WTC11 (cell line): Measurements from ENCODE around the gene MAPK11. TPM values are rescaled to one million over a fixed set of nuclear protein-coding genes. Genes with fewer than 3 reads are reported as not detected.

Source experiments
- ATAC-seq: fragments of 200-7000 bp; cut with Tn5 transposase; 2 replicates; pipeline ENCODE4 v1.10.0; 2021; ENCODE audit warnings: mild to moderate bottlenecking, moderate library complexity
- CTCF ChIA-PET: fragments of 300-600 bp; sonication (Branson Sonifier 250); formaldehyde crosslinking; loops from one replicate; lab custom pipeline; 2021; ENCODE audit warnings: antibody characterized with exemption; lab: Charles Lee
- POLR2A ChIA-PET: fragments of 350-600 bp; sonication (Branson Sonifier 250); formaldehyde crosslinking; loops from one replicate; lab custom pipeline; 2021; ENCODE audit warnings: antibody characterized with exemption; lab: Charles Lee
- DNase-seq: peaks from one replicate; pipeline ENCODE4 v3.0.0; 2021; ENCODE audit warnings: low spot score
- H3K27ac Mint-ChIP-seq: 2 replicates; pipeline ENCODE4 v1.8.0; 2021; ENCODE audit warnings: mixed read lengths
- H3K27me3 Mint-ChIP-seq: 2 replicates; pipeline ENCODE4 v1.8.0; 2021; ENCODE audit warnings: low read depth, mild to moderate bottlenecking, moderate library complexity, mixed read lengths
- H3K36me3 Mint-ChIP-seq: 2 replicates; pipeline ENCODE4 v1.8.0; 2021; ENCODE audit warnings: mixed read lengths
- H3K4me1 Mint-ChIP-seq: 2 replicates; pipeline ENCODE4 v1.8.0; 2022; ENCODE audit warnings: mixed read lengths
- H3K4me3 Mint-ChIP-seq: 2 replicates; pipeline ENCODE4 v1.8.0; 2021; ENCODE audit warnings: mild to moderate bottlenecking, moderate library complexity, mixed read lengths
- H3K9me3 Mint-ChIP-seq: 2 replicates; pipeline ENCODE4 v1.8.0; 2021; ENCODE audit warnings: mixed read lengths
- ARID4B ChIP-seq: sonication (generic); formaldehyde crosslinking; IDR thresholded peaks from 2 replicates; pipeline ENCODE4 v1.8.0; 2023; ENCODE audit warnings: missing genetic modification reagents, mild to moderate bottlenecking, borderline replicate concordance
- CREB1 ChIP-seq: sonication (generic); formaldehyde crosslinking; IDR thresholded peaks from 2 replicates; pipeline ENCODE4 v1.8.0; 2023; ENCODE audit warnings: mild to moderate bottlenecking, missing genetic modification reagents
- CREM ChIP-seq: sonication (generic); formaldehyde crosslinking; IDR thresholded peaks from 2 replicates; pipeline ENCODE4 v1.8.1; 2022; ENCODE audit warnings: mild to moderate bottlenecking, missing genetic modification reagents, moderate library complexity
- IRF1 ChIP-seq: sonication (generic); formaldehyde crosslinking; IDR thresholded peaks from 2 replicates; pipeline ENCODE4 v1.8.0; 2023; ENCODE audit warnings: missing genetic modification reagents
- JAZF1 ChIP-seq: fragments of 250-450 bp; sonication (Bioruptor Pico); IDR thresholded peaks from 2 replicates; pipeline ENCODE4 v1.9.0; 2021; ENCODE audit warnings: moderate library complexity, mild to moderate bottlenecking, inconsistent platforms
- NFATC4 ChIP-seq: fragments of 250-450 bp; sonication (Bioruptor Pico); IDR thresholded peaks from 2 replicates; pipeline ENCODE4 v1.9.0; 2021; ENCODE audit warnings: mild to moderate bottlenecking
- NR3C1 ChIP-seq: sonication (generic); formaldehyde crosslinking; conservative IDR thresholded peaks from 2 replicates; pipeline ENCODE4 v1.8.1; 2023; ENCODE audit warnings: low read depth, mild to moderate bottlenecking, missing genetic modification reagents
- OVOL2 ChIP-seq: fragments of 250-450 bp; sonication (Bioruptor Pico); IDR thresholded peaks from 2 replicates; pipeline ENCODE4 v1.9.0; 2021; ENCODE audit warnings: mild to moderate bottlenecking, borderline replicate concordance
- PRDM15 ChIP-seq: sonication (generic); formaldehyde crosslinking; IDR thresholded peaks from 2 replicates; pipeline ENCODE4 v1.8.0; 2022; ENCODE audit warnings: missing genetic modification reagents
- PRRX2 ChIP-seq: fragments of 250-450 bp; sonication (Bioruptor Pico); IDR thresholded peaks from 2 replicates; pipeline ENCODE4 v1.8.0; 2021; ENCODE audit warnings: mild to moderate bottlenecking
- RELA ChIP-seq: sonication (generic); formaldehyde crosslinking; IDR thresholded peaks from 2 replicates; pipeline ENCODE4 v1.8.1; 2022; ENCODE audit warnings: missing genetic modification reagents, mild to moderate bottlenecking, borderline replicate concordance
- ZBTB21 ChIP-seq: sonication (generic); formaldehyde crosslinking; IDR thresholded peaks from 2 replicates; pipeline ENCODE4 v1.8.1; 2023; ENCODE audit warnings: mild to moderate bottlenecking, missing genetic modification reagents, borderline replicate concordance
- ZBTB43 ChIP-seq: sonication (generic); formaldehyde crosslinking; IDR thresholded peaks from 2 replicates; pipeline ENCODE4 v1.8.1; 2023; ENCODE audit warnings: mild to moderate bottlenecking, missing genetic modification reagents
- ZNF396 ChIP-seq: fragments of 250-450 bp; sonication (Bioruptor Pico); IDR thresholded peaks from 2 replicates; pipeline ENCODE4 v1.8.0; 2021; ENCODE audit warnings: mild to moderate bottlenecking, moderate library complexity, borderline replicate concordance
- ZNF532 ChIP-seq: fragments of 250-450 bp; sonication (Bioruptor Pico); IDR thresholded peaks from 2 replicates; pipeline ENCODE4 v1.9.0; 2021; ENCODE audit warnings: mild to moderate bottlenecking, borderline replicate concordance
- total RNA-seq: library from RNA; stranded (reverse); gene quantifications from 3 replicates; pipeline ENCODE4 v1.2.3, GENCODE V29; 2021
- TF ChIP-seq, protein P1 (sequence below): fragments of 250-450 bp; sonication (Bioruptor Pico); IDR thresholded peaks from 2 replicates; pipeline ENCODE4 v1.9.0; 2021; ENCODE audit warnings: mild to moderate bottlenecking
- TF ChIP-seq, protein P2 (sequence below): sonication (generic); formaldehyde crosslinking; IDR thresholded peaks from 2 replicates; pipeline ENCODE4 v1.8.1; 2022; ENCODE audit warnings: mild to moderate bottlenecking, missing genetic modification reagents, moderate library complexity, borderline replicate concordance

MAPK11 gene
- total RNA-seq, 1 experiment from 2014 or later: 2.3 TPM

- Mint-ChIP-seq H3K4me3 (no peak overlapping the region), H3K9me3 (no peaks in the 10 kb centered on the region), H3K4me1 (peaks cover 7% of the 10 kb centered on the region), H3K27me3 (no peaks in the 10 kb centered on the region; the same call in 1 of the 2 replicates), H3K36me3 (no peaks in the 10 kb centered on the region), H3K27ac (peak overlapping the region; percentile 9; the same call in 1 of the 2 replicates)
- POLR2A ChIA-PET: no interaction called here
- no peak for ATAC-seq
- DNase-seq: no peak
- TF ChIP-seq, protein P1, sequence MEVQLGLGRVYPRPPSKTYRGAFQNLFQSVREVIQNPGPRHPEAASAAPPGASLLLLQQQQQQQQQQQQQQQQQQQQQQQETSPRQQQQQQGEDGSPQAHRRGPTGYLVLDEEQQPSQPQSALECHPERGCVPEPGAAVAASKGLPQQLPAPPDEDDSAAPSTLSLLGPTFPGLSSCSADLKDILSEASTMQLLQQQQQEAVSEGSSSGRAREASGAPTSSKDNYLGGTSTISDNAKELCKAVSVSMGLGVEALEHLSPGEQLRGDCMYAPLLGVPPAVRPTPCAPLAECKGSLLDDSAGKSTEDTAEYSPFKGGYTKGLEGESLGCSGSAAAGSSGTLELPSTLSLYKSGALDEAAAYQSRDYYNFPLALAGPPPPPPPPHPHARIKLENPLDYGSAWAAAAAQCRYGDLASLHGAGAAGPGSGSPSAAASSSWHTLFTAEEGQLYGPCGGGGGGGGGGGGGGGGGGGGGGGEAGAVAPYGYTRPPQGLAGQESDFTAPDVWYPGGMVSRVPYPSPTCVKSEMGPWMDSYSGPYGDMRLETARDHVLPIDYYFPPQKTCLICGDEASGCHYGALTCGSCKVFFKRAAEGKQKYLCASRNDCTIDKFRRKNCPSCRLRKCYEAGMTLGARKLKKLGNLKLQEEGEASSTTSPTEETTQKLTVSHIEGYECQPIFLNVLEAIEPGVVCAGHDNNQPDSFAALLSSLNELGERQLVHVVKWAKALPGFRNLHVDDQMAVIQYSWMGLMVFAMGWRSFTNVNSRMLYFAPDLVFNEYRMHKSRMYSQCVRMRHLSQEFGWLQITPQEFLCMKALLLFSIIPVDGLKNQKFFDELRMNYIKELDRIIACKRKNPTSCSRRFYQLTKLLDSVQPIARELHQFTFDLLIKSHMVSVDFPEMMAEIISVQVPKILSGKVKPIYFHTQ (CRISPR knock-in tag): no peak
- TF ChIP-seq JAZF1 (no peak), RELA (CRISPR knock-in tag) (no peak), OVOL2 (no peak), ZBTB21 (no peak), ZNF532 (CRISPR knock-in tag) (no peak), NR3C1 (no peak), CREM (CRISPR knock-in tag) (no peak), ZBTB43 (CRISPR knock-in tag) (no peak), IRF1 (CRISPR knock-in tag) (no peak), NFATC4 (CRISPR knock-in tag) (no peak), ZNF396 (no peak), PRDM15 (CRISPR knock-in tag) (no peak), PRRX2 (CRISPR knock-in tag) (no peak), ARID4B (CRISPR knock-in tag) (no peak), CREB1 (CRISPR knock-in tag) (no peak)
- TF ChIP-seq, protein P2, sequence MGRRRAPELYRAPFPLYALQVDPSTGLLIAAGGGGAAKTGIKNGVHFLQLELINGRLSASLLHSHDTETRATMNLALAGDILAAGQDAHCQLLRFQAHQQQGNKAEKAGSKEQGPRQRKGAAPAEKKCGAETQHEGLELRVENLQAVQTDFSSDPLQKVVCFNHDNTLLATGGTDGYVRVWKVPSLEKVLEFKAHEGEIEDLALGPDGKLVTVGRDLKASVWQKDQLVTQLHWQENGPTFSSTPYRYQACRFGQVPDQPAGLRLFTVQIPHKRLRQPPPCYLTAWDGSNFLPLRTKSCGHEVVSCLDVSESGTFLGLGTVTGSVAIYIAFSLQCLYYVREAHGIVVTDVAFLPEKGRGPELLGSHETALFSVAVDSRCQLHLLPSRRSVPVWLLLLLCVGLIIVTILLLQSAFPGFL (CRISPR knock-in tag): no peak
- CTCF ChIA-PET: interaction anchor here (0.7 to 1.5 kb wide), 4 partner anchors 13 to 42 kb away, joined by 3 to 6 read pairs (median 4); partner anchors contain the start of gene DENND6B
These were observed 43.9 kb upstream of the MAPK11 start for GRCh38 chr22:50314081-50314454.
